NCI-H2196 (cell line): ENCODE results near the gene CBL.
A peak's percentile ranks its signal among the peaks of the same experiment; 100 is the strongest.
"Not testable (repeated sequence)": the region's sequence is repeated elsewhere in the genome, so short reads cannot be mapped to it uniquely, and the experiment has no call there.

ENCODE experiments used
- DNase-seq: peaks from one replicate; lab custom pipeline; 2025; ENCODE audit not compliant: unreplicated experiment; lab: John Stamatoyannopoulos, UW

The CBL gene

GRCh38 chr11:119205574-119206510, at the start of gene CBL:
TSS of gene CBL (plus strand) at chr11:119206339. CDS start at chr11:119206418, 79 bp downstream.
- peak; percentile 95 for DNase-seq

GRCh38 chr11:119156496-119156895, 49.6 kb upstream of the CBL start:
- no peak for DNase-seq

GRCh38 chr11:119157063-119157462, 49.1 kb upstream of the CBL start:
- DNase-seq: no peak

DNA sequence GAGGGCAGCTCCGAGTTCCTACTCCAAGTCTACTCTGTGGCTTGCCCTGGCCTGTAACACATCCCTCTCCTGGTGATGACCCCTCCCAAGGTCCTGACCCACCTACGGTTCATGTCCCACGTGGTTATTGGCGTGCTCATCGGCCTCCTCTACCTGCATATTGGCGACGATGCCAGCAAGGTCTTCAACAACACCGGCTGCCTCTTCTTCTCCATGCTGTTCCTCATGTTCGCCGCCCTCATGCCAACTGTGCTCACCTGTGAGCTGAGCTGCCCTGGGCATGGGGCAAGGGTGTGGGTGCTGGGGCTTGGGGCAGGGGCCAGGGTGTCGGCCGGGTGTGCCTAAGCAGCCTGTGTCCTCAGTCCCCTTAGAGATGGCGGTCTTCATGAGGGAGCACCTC, 47.7 kb upstream of the CBL start:
- no peak for DNase-seq

- no peak for DNase-seq
These were observed 46.0 kb upstream of the CBL start for GRCh38 chr11:119160151-119160550.

DNA sequence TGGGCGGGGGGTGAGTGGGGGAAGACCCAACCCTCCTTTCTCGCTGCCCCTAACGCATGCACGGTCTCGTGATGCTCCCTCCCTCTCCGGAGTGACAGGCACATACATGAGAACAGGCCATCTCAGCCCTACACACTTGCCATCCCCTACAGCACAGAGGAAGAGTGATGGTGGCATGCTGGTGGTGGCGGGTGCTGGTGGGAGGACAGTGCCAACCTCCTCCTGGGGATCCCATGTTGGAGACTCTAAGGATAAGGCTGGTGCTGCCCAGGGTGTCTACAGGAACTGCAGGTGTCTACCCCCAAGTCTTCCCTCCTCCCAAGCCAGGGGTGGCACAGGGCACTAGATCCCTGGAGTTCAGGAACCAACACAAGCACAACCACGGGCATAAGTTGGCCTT, 44.3 kb upstream of the CBL start:
- no peak for DNase-seq

DNA sequence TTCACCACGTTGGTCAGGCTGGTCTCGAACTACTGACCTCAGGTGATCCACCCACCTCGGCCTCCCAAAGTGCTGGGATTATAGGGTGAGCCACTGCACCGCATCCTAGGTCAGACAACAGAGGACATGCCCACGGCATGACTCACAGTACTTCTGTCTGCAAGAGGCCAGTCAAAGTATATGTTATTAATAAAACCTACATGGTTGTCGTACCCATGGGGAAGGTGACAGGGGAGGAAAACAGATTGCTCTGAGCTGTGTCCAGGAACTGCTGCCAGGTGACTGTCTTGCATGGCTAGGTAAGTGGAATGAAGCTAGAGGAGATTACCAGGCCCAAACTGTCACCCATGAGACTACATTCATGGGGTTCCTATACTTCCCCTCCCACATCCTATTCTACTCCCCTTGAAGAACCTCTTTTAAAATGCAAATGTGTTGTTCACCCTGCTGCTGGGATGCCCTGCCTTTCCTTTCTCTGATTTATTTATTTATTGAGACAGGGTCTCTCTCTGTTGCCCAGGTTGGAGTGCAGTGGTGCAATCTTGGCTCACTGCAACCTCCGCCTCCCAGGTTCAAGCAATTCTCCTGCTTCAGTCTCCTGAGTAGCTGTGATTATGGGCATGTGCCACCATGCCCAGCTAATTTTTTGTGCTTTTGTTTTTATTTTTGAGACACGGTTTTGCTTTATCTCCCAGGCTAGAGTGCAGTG, 39.6 kb upstream of the CBL start:
- no peak for DNase-seq

GRCh38 chr11:119167077-119167458, 39.1 kb upstream of the CBL start:
- DNase-seq: not testable (repeated sequence)

DNA sequence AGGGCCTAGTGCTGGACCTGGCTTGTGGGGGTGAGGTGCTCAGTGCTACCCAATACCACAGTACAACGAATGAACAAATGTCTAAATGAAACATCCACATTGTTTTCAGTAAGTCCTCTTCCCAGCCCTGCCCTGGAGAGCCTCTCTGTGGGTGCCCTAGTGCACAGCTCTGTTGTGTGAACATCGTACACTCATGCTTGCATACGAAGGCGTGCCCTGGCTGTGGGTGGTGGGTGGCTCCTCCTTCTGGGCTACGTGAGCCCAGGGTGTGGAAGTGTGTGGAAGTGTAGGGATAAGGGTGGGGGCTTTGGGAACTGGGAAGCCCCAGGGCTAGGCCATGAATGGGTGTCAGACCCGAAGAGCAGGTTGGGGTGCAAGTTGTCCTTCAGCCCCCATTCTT, 38.2 kb upstream of the CBL start:
- no peak for DNase-seq

DNA sequence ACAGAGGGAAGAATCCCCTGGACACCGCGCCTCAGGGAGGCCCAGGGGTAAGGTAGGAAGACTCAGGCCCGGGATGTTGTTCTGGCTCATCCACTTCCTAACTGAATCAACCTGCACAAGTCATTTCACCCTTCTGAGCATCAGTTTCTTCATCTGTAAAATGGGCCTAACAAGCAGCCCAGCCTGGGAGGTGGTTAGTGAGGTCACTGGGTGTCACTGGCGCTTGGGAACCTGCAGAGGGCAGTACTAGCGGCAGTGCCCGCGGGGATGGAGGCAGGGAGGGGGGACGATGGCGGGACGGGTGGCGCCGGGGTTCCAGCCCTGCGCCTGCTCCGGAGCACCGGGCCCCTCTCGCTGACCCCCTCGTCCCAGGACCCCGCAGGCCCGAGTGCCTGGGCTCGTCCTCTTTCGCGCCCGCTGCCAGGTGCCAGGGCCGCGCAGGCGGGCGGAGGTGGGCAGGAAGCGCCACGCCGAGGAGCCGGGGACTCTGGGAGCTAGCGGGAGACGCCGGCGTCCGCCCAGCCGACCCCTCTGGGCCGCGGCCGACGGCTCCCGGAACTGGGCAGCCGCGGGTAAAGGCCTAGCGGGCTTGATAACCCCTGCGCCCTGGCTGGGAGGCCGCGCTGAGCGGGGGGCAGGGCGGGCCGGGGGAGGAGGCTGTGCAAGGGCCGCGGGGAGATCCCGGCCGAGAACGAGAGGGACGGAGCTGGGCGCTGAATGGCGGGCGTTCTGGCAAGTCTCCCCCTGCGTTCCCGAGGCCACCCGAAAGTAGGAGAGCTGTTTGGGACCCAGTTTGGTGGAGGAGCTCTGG, 37.5 kb upstream of the CBL start, which contains the start of gene NLRX1:
Gene NLRX1, plus strand, starts transcription at position 255 of the 811 bp plus-strand sequence. CDS start 2,679 bp downstream, outside the sequence.
- peak; percentile 85 for DNase-seq

- peak; percentile 29 for DNase-seq
These were observed 36.8 kb upstream of the CBL start for GRCh38 chr11:119169282-119169719.

DNA sequence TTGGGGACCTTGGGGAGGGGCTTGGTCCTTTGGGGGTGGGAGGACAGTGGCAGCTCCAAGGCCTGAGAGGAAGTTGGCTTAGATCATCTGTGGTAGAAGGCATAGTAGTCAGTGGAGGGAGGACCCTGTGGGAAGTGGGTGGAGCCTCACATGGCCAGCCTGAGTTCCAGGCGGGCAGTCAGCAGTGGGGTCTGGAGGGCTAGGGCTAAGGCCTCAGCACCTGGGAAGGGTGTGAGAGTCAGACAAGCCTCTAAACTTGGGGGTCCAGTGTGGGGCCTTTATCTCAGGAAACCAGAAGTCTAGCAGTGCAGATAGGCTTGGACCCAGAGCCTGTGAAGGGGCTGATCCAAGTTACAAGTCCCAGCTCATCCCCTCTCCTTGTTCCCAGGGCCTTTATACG, 33.6 kb upstream of the CBL start:
- no peak for DNase-seq

- DNase-seq: no peak
These were observed 32.7 kb upstream of the CBL start for GRCh38 chr11:119173453-119173852.

GRCh38 chr11:119175493-119176077, 30.6 kb upstream of the CBL start:
- no peak for DNase-seq

DNA sequence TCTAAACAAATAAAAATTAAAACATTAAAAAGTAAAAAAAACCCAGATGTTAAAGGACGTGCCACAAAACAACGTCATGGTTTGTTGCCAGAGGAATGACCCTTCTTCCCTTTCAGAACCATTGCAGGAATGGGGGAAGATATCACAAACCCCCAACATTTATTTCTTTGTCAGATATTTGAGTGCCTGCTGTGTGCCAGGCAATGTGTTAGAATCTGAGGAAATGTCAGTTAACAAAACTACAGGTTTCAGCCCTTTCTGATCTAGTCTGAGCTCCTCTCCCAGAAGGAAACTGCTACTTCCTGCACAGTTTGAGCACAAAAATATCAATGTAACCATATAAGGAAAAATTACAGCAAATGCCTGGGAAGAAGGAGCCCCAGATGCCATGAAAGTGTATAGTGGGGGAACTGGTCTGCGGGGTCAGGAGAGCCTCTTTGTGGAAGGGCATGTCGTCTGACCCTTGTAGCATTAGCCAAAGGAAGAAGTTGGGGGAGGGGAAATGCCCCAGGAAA, 27.9 kb upstream of the CBL start:
- no peak for DNase-seq

DNA sequence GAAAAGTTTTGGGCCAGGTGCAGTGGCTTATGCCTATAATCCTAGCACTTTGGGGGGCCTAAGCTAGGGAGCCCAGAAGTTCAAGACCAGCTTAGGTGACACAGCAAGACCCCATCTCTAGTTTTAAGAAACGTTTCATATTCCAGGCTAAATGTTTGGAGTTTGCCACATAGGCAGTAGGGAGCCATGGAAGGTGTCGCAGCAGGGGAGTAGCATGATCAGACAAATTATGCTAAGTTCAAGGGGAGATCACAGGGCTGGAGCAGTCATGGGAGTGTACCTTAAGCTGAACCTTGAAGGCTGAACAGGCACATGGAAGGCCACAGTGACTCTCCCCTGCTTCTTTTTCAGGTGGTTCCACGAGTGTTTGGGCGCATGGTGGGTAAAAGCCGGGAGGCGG, 26.8 kb upstream of the CBL start:
- DNase-seq: no peak

DNA sequence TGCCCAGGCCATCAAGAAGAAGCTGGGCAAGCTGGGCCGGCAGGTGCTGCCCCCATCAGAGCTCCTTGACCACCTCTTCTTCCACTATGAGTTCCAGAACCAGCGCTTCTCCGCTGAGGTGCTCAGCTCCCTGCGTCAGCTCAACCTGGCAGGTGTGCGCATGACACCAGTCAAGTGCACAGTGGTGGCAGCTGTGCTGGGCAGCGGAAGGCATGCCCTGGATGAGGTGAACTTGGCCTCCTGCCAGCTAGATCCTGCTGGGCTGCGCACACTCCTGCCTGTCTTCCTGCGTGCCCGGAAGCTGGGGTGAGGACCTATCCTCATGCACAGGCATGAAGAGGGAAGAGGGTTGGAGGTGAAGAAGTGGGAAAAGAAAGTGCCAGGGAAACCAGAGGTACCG, 26.2 kb upstream of the CBL start:
- peak; percentile 94 for DNase-seq

DNA sequence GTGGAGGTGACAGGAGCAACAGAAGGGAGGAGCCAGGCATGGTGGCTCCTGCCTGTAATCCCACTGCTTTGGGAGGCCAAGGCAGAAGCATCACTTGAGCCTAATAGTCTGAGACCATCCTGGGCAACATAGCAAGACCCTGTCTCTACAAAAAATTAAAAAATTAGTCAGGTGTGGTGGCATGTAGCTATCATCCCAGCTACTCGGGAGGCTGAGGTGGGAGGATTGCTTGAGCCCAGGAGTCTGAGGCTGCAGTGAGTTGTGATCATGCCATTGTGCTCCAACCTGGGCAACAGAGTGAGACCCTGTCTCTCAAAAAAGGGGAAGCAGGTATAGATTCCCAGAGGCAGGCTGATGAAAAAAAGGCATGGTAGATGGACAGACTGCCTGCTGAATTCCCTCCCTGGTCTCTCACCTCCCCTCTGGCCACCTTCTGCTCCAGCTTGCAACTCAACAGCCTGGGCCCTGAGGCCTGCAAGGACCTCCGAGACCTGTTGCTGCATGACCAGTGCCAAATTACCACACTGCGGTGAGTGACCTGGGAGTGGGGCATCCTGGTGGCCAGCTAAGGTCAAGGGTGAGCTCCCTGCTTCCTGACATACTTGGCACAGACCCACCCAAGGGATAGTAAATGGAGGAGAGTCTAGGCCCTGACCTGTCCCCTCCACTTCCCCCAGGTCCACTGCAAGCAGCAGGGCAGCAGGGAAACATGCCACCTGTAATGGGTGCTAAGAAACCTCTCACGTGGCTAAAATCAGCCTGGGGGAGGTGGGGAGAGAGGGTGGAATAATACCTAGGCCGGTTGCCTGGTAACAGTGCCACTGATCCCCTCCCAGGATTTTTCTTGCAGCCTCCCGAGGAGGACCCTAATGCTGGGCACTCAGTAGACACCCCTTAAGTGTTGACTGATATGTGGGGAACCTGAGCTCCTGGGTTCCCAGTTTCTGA, 25.1 kb upstream of the CBL start:
- DNase-seq: no peak

DNA sequence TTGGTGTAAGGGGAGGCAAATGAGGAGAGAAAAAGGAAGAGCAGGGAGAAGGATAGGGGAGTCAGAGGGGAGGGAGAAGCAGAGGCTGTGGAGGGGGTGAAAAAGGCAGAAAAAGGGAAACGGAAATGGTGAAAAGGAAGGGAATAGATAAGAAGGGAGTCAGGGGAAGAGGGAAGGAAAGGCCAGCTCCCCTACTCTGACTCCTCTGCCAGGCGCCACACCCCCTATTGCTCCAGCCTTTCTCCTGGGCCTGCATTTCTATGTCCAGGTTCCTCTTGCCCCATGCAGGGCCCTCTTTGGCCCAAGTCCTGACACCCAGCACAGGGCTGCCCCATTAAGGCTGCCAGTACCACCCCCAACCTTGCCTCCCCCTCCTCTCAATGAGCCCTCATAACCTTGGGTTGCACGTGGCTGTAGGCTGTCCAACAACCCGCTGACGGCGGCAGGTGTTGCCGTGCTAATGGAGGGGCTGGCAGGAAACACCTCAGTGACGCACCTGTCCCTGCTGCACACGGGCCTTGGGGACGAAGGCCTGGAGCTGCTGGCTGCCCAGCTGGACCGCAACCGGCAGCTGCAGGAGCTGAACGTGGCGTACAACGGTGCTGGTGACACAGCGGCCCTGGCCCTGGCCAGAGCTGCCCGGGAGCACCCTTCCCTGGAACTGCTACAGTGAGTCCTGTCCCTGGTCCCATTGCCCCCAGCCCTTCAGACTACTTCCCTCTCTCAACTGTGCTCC, 24.3 kb upstream of the CBL start:
- DNase-seq: no peak
